Measurements from ENCODE around the gene SUMF2. TPM values are rescaled to one million over a fixed set of nuclear protein-coding genes. Genes with fewer than 3 reads are reported as not detected.
A peak's percentile ranks its signal among the peaks of the same experiment; 100 is the strongest.
"Not testable (repeated sequence)": the region's sequence is repeated elsewhere in the genome, so short reads cannot be mapped to it uniquely, and the experiment has no call there.

SUMF2 gene
- total RNA-seq, 1 donor from 2014 or later: 87.8 TPM

DNA sequence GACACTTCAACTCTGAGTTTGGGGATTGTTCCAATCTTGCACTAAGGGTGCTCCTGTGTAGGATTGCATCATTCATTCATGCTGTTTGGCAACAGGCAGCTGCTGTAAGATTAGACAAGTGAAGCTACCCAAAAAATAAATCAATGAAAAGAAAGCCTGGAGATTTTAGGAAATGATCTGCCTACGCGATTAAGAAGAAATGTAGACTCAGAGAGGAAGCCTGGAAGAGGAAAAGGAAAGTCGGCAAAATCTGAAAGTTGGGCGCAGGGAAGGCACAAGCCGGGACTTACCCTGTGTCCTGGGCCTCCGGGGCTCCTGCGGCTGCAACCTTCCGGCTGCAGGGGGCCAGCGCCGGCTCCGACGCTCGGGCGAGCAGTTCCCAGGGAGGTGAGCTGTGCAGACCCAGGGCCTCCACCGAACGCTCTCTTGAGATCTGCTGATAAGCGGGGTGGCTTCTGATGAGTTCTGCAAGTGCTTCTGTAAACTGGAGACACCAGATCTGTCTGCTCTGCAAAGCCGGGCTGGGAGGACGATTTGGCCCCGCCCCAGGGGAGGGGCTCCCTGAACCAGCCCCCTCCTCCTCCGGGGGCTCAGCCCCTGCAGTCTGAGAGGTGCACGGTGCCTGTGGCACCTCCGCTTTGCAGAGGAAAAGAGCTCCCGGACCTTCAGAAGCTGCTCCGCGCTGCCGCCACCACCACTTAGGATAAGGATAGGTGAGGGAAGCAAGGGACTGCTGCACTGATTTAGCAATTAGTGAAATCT is 30.2 kb upstream of the SUMF2 start:
- no peaks in the 10 kb centered on the region for H3K9me3 ChIP-seq (ENCODE audit: insufficient read depth, low read depth, low read length)
- peak overlapping the region; percentile 76 for H3K4me3 ChIP-seq (ENCODE audit: insufficient read depth, low read depth, low read length)
- TF ChIP-seq EZH2 (IDR thresholded peaks at IDR 0.05; ENCODE audit: insufficient read depth, low read length): no peak
- TF ChIP-seq, protein P1, sequence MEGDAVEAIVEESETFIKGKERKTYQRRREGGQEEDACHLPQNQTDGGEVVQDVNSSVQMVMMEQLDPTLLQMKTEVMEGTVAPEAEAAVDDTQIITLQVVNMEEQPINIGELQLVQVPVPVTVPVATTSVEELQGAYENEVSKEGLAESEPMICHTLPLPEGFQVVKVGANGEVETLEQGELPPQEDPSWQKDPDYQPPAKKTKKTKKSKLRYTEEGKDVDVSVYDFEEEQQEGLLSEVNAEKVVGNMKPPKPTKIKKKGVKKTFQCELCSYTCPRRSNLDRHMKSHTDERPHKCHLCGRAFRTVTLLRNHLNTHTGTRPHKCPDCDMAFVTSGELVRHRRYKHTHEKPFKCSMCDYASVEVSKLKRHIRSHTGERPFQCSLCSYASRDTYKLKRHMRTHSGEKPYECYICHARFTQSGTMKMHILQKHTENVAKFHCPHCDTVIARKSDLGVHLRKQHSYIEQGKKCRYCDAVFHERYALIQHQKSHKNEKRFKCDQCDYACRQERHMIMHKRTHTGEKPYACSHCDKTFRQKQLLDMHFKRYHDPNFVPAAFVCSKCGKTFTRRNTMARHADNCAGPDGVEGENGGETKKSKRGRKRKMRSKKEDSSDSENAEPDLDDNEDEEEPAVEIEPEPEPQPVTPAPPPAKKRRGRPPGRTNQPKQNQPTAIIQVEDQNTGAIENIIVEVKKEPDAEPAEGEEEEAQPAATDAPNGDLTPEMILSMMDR (IDR thresholded peaks at IDR 0.05; ENCODE audit: insufficient read depth, low read depth, low read length): peak; percentile 12
- H4K20me1 ChIP-seq (ENCODE audit: insufficient read depth, low read length): no peaks in the 10 kb centered on the region
- peak overlapping the region; percentile 79 for H3K9ac ChIP-seq (ENCODE audit: low read length)
- peak; percentile 56 for DNase-seq (ENCODE audit: low read depth)
- H3K36me3 ChIP-seq (ENCODE audit: insufficient read depth, low read length): no peaks in the 10 kb centered on the region
- no peak for FAIRE-seq
- peaks cover 4% of the 10 kb centered on the region for H3K79me2 ChIP-seq (ENCODE audit: insufficient read depth, low read length)
- Mint-ChIP-seq H3K27me3 (ENCODE audit: low read depth, unreplicated experiment) (no peaks in the 10 kb centered on the region), H3K36me3 (ENCODE audit: low read depth, unreplicated experiment) (peaks cover 6% of the 10 kb centered on the region), H3K27ac (ENCODE audit: unreplicated experiment) (peak overlapping the region; percentile 83), H3K4me1 (ENCODE audit: low read depth, unreplicated experiment) (peaks cover 14% of the 10 kb centered on the region), H3K9me3 (ENCODE audit: unreplicated experiment) (no peaks in the 10 kb centered on the region), H3K4me3 (ENCODE audit: unreplicated experiment) (peak overlapping the region; percentile 96)
- H3K27ac ChIP-seq (ENCODE audit: low read depth, low read length): peak overlapping the region; percentile 38
- no peaks in the 10 kb centered on the region for H3K27me3 ChIP-seq (ENCODE audit: insufficient read depth, low read length)
- peak overlapping the region; percentile 87 for H2AFZ ChIP-seq (ENCODE audit: low read depth, low read length)
- peak overlapping the region; percentile 87 for H3K4me2 ChIP-seq (ENCODE audit: low read length)
- peaks cover 5% of the 10 kb centered on the region for H3K4me1 ChIP-seq (ENCODE audit: insufficient read depth, low read length)

DNA sequence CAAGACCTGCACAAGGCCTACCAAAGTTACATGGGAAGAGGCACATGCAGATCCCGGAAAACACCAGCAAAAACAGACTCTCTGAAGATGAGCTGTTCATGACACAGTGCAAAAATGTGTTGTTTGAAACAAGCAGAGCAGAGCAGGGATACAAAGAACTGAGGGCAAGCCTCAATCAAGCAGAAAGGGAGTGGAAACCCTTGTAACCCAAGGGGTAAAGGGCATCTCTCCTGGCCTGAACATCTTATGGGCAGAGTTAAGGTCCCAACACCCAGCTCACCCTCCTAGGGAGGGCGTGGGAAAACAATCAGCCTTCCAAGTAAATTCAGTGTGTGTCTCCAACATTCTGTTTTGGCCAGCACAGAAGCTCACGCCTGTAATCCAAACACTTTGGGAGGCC is 23.4 kb upstream of the SUMF2 start:
- Mint-ChIP-seq H3K36me3 (ENCODE audit: low read depth, unreplicated experiment) (no peaks in the 10 kb centered on the region), H3K27ac (ENCODE audit: unreplicated experiment) (no peak overlapping the region), H3K27me3 (ENCODE audit: low read depth, unreplicated experiment) (no peaks in the 10 kb centered on the region), H3K9me3 (ENCODE audit: unreplicated experiment) (no peaks in the 10 kb centered on the region), H3K4me3 (ENCODE audit: unreplicated experiment) (no peak overlapping the region), H3K4me1 (ENCODE audit: low read depth, unreplicated experiment) (no peaks in the 10 kb centered on the region)
- no peaks in the 10 kb centered on the region for H3K9me3 ChIP-seq (ENCODE audit: insufficient read depth, low read depth, low read length)
- H3K27ac ChIP-seq (ENCODE audit: low read depth, low read length): no peak overlapping the region
- no peak overlapping the region for H2AFZ ChIP-seq (ENCODE audit: low read depth, low read length)
- H3K79me2 ChIP-seq (ENCODE audit: insufficient read depth, low read length): no peaks in the 10 kb centered on the region
- no peak for FAIRE-seq
- no peaks in the 10 kb centered on the region for H3K4me1 ChIP-seq (ENCODE audit: insufficient read depth, low read length)
- TF ChIP-seq, protein P1 (IDR thresholded peaks at IDR 0.05; ENCODE audit: insufficient read depth, low read depth, low read length): no peak
- no peak for TF ChIP-seq EZH2 (IDR thresholded peaks at IDR 0.05; ENCODE audit: insufficient read depth, low read length)
- DNase-seq (ENCODE audit: low read depth): no peak
- H3K4me3 ChIP-seq (ENCODE audit: insufficient read depth, low read depth, low read length): no peak overlapping the region
- H3K36me3 ChIP-seq (ENCODE audit: insufficient read depth, low read length): no peaks in the 10 kb centered on the region
- H4K20me1 ChIP-seq (ENCODE audit: insufficient read depth, low read length): no peaks in the 10 kb centered on the region
- no peaks in the 10 kb centered on the region for H3K27me3 ChIP-seq (ENCODE audit: insufficient read depth, low read length)
- H3K9ac ChIP-seq (ENCODE audit: low read length): no peak overlapping the region
- H3K4me2 ChIP-seq (ENCODE audit: low read length): no peak overlapping the region

DNA sequence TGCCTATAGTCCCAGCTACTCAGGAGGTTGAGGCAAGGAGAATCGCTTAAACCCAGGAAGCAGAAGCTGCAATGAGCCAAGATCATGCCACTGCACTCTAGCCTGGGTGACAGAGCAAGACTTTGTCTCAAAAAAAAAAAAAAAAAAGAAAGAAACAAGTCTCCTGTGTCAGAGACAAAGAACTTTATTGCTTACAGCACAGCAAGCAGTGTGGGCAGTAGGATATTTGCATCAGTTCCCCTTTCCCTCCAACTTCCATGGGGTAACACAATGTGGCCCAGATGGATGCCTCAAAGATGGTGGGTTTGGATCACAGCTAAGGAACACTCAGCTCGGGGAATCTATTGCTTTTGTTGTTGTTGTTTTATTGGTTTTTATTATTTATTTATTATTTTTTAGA is 18.3 kb upstream of the SUMF2 start:
- not testable (repeated sequence) for H3K9me3 Mint-ChIP-seq (ENCODE audit: unreplicated experiment); DNase-seq (ENCODE audit: low read depth); H3K4me3 ChIP-seq (ENCODE audit: insufficient read depth, low read depth, low read length); H3K9me3 ChIP-seq (ENCODE audit: insufficient read depth, low read depth, low read length); FAIRE-seq; H2AFZ ChIP-seq (ENCODE audit: low read depth, low read length); H4K20me1 ChIP-seq (ENCODE audit: insufficient read depth, low read length); H3K36me3 ChIP-seq (ENCODE audit: insufficient read depth, low read length); H3K4me2 ChIP-seq (ENCODE audit: low read length); H3K4me3 Mint-ChIP-seq (ENCODE audit: unreplicated experiment); H3K27ac ChIP-seq (ENCODE audit: low read depth, low read length); H3K27me3 Mint-ChIP-seq (ENCODE audit: low read depth, unreplicated experiment); H3K9ac ChIP-seq (ENCODE audit: low read length); H3K36me3 Mint-ChIP-seq (ENCODE audit: low read depth, unreplicated experiment); H3K27ac Mint-ChIP-seq (ENCODE audit: unreplicated experiment); H3K27me3 ChIP-seq (ENCODE audit: insufficient read depth, low read length)
- peaks cover 12% of the 10 kb centered on the region for H3K4me1 Mint-ChIP-seq (ENCODE audit: low read depth, unreplicated experiment)
- peaks cover 11% of the 10 kb centered on the region for H3K79me2 ChIP-seq (ENCODE audit: insufficient read depth, low read length)
- peaks cover 11% of the 10 kb centered on the region for H3K4me1 ChIP-seq (ENCODE audit: insufficient read depth, low read length)
